Renal pelvis (tissue), 4 donors: ENCODE results near the gene DIPK1B. TPM values are rescaled to one million over a fixed set of nuclear protein-coding genes. Genes with fewer than 3 reads are reported as not detected.

Source experiments
- DNase-seq: peaks from one replicate; pipeline ENCODE4 v3.0.0-alpha.2; 2013
- polyA plus RNA-seq, 3 donors: library from polyadenylated mRNA; unstranded; fragments of 120-200 nt; gene quantifications; one replicate each; pipeline ENCODE4 v1.2.1, GENCODE V29; 2013; ENCODE audit not compliant: insufficient read length in 3 of 3

DIPK1B gene
- polyA plus RNA-seq, 3 donors: 34.3 to 48.4 (median 48.0) TPM

- no peak for DNase-seq
Measured at GRCh38 chr9:136733611-136734010, 21.2 kb downstream of the DIPK1B start.

- no peak for DNase-seq
Measured at GRCh38 chr9:136734837-136735496, 22.6 kb downstream of the DIPK1B start.

GRCh38 chr9:136735812-136736480, 23.6 kb downstream of the DIPK1B start:
- no peak for DNase-seq

- DNase-seq: no peak
Measured at GRCh38 chr9:136738960-136739359, 26.6 kb downstream of the DIPK1B start.

GRCh38 chr9:136739509-136739908, 27.1 kb downstream of the DIPK1B start:
- no peak for DNase-seq

GRCh38 chr9:136740069-136740468, 27.7 kb downstream of the DIPK1B start:
- DNase-seq: no peak

- DNase-seq: no peak
Measured at GRCh38 chr9:136740491-136740890, 28.1 kb downstream of the DIPK1B start.

- DNase-seq: no peak
Measured at GRCh38 chr9:136740971-136741882, 28.9 kb downstream of the DIPK1B start.

GRCh38 chr9:136741883-136742571, 29.7 kb downstream of the DIPK1B start:
- no peak for DNase-seq

GRCh38 chr9:136742591-136743391, 30.4 kb downstream of the DIPK1B start, which contains the start of gene LCN10:
LCN10 (minus strand) TSS chr9:136742940; CDS start chr9:136742903, 37 bp downstream.
- DNase-seq: peak; percentile 79

GRCh38 chr9:136743639-136744211, 31.4 kb downstream of the DIPK1B start:
- DNase-seq: no peak

- no peak for DNase-seq
Measured at GRCh38 chr9:136744773-136745172, 32.4 kb downstream of the DIPK1B start.

GRCh38 chr9:136745389-136746154, 33.2 kb downstream of the DIPK1B start:
- DNase-seq: no peak

GRCh38 chr9:136746155-136746490, 33.8 kb downstream of the DIPK1B start:
- no peak for DNase-seq

- no peak for DNase-seq
Measured at GRCh38 chr9:136746621-136747020, 34.2 kb downstream of the DIPK1B start.

GRCh38 chr9:136747161-136748060, 35.0 kb downstream of the DIPK1B start:
- DNase-seq: no peak

- no peak for DNase-seq
Measured at GRCh38 chr9:136748201-136748600, 35.8 kb downstream of the DIPK1B start, which contains the start of gene LCN6. LCN6 (minus strand) TSS chr9:136748525; CDS start chr9:136748483, 42 bp downstream.
